IMR-90 (cell line): ENCODE results near the gene IQCC. TPM values are rescaled to one million over a fixed set of nuclear protein-coding genes. Genes with fewer than 3 reads are reported as not detected.

Experiments
- ATAC-seq: fragments of 200-7000 bp; cut with Tn5 transposase; 2 replicates; pipeline ENCODE4 v1.9.1; 2020; ENCODE audit warnings: low read depth, mild to moderate bottlenecking, moderate library complexity
- BruUV-seq: library from RNA; stranded (reverse); fragments of 400-500 nt; replicated peaks from 2 replicates; lab custom pipeline; 2021; lab: Mats Ljungman, UMichigan
- CTCF ChIA-PET: fragments of 300-600 bp; formaldehyde crosslinking; extraction: SDS; loops from one replicate; lab custom pipeline; 2021; ENCODE audit warnings: antibody characterized with exemption; lab: Yijun Ruan, JAX
- POLR2A ChIA-PET: fragments of 300-600 bp; sonication (Branson Sonifier 250); formaldehyde crosslinking; loops from one replicate; lab custom pipeline; 2022; ENCODE audit warnings: antibody characterized with exemption; ENCODE audit not compliant: unreplicated experiment; lab: Charles Lee
- DNase-seq: peaks from one replicate; pipeline ENCODE4 v3.0.0; 2013
- H2AFZ ChIP-seq: replicated peaks from 2 replicates; pipeline ENCODE3; 2013; ENCODE audit warnings: low read length, mild to moderate bottlenecking; ENCODE audit not compliant: poor library complexity
- H2AK5ac ChIP-seq: 2 replicates; pipeline ENCODE4 v1.6.1; 2013; ENCODE audit warnings: low read depth, low read length, inconsistent platforms
- H2AK9ac ChIP-seq: replicated peaks from 2 replicates; pipeline ENCODE3; 2013; ENCODE audit warnings: mild to moderate bottlenecking, low read depth, low read length, moderate library complexity; ENCODE audit not compliant: poor library complexity
- H2BK120ac ChIP-seq: 2 replicates; pipeline ENCODE4 v1.6.1; 2013; ENCODE audit warnings: low read depth, low read length, inconsistent platforms
- H2BK15ac ChIP-seq: 3 replicates; pipeline ENCODE4 v1.6.1; 2013; ENCODE audit warnings: low read depth, low read length, inconsistent platforms
- H2BK20ac ChIP-seq: 2 replicates; pipeline ENCODE4 v1.6.1; 2013; ENCODE audit warnings: low read depth, mild to moderate bottlenecking, inconsistent platforms, low read length, moderate library complexity
- H2BK5ac ChIP-seq: 2 replicates; pipeline ENCODE4 v1.6.1; 2013; ENCODE audit warnings: mild to moderate bottlenecking, low read depth, low read length, inconsistent platforms; ENCODE audit not compliant: poor library complexity, severe bottlenecking
- H3K14ac ChIP-seq: replicated peaks from 2 replicates; pipeline ENCODE4 v1.6.1; 2013; ENCODE audit warnings: low read depth, low read length, inconsistent platforms
- H3K18ac ChIP-seq: 2 replicates; pipeline ENCODE4 v1.6.1; 2013; ENCODE audit warnings: low read depth, low read length, control low read depth
- H3K23ac ChIP-seq: 2 replicates; pipeline ENCODE4 v1.6.1; 2013; ENCODE audit warnings: low read depth, low read length, inconsistent platforms
- H3K27ac ChIP-seq: 2 replicates; pipeline ENCODE4 v1.5.1; 2013; ENCODE audit warnings: mild to moderate bottlenecking, control low read depth, low read length; ENCODE audit not compliant: insufficient read depth
- H3K27me3 ChIP-seq: 2 replicates; pipeline ENCODE4 v1.6.1; 2013; ENCODE audit warnings: low read length; ENCODE audit not compliant: control insufficient read depth, insufficient read depth
- H3K36me3 ChIP-seq: 2 replicates; pipeline ENCODE4 v1.6.1; 2013; ENCODE audit warnings: low read length, mixed read lengths; ENCODE audit not compliant: control insufficient read depth, insufficient read depth
- H3K4ac ChIP-seq: 2 replicates; pipeline ENCODE4 v1.6.1; 2013; ENCODE audit warnings: low read depth, low read length, inconsistent platforms
- H3K4me1 ChIP-seq: 2 replicates; pipeline ENCODE4 v1.6.1; 2013; ENCODE audit warnings: low read length, mixed read lengths; ENCODE audit not compliant: control insufficient read depth, insufficient read depth
- H3K4me2 ChIP-seq: 2 replicates; pipeline ENCODE4 v1.6.1; 2013; ENCODE audit warnings: low read depth, mild to moderate bottlenecking, control low read depth, low read length, moderate library complexity
- H3K4me3 ChIP-seq: 2 replicates; pipeline ENCODE4 v1.5.1; 2013; ENCODE audit warnings: low read depth, mild to moderate bottlenecking, control low read depth, low read length, moderate library complexity; ENCODE audit not compliant: insufficient read depth
- H3K56ac ChIP-seq: 2 replicates; pipeline ENCODE4 v1.6.1; 2013; ENCODE audit warnings: low read length, inconsistent platforms; ENCODE audit not compliant: insufficient read depth; ENCODE audit errors: extremely low read depth
- H3K79me1 ChIP-seq, 2 experiments: 2 replicates each; pipeline ENCODE4 v1.6.1; 2013; ENCODE audit warnings: low read length in 2 of 2, inconsistent platforms in 1 of 2, low read depth in 1 of 2
- H3K9ac ChIP-seq: 2 replicates; pipeline ENCODE4 v1.6.1; 2013; ENCODE audit warnings: low read depth, low read length, control low read depth
- H3K9me1 ChIP-seq: 2 replicates; pipeline ENCODE4 v1.6.1; 2013; ENCODE audit warnings: low read length, inconsistent platforms; ENCODE audit not compliant: insufficient read depth
- H3K9me3 ChIP-seq: 2 replicates; pipeline ENCODE4 v1.6.1; 2013; ENCODE audit warnings: low read length; ENCODE audit not compliant: control insufficient read depth, insufficient read depth
- H4K20me1 ChIP-seq: 2 replicates; pipeline ENCODE4 v1.6.1; 2013; ENCODE audit warnings: low read length, inconsistent platforms; ENCODE audit not compliant: insufficient read depth
- H4K5ac ChIP-seq: 2 replicates; pipeline ENCODE4 v1.6.1; 2013; ENCODE audit warnings: mild to moderate bottlenecking, low read depth, low read length, control low read depth
- H4K8ac ChIP-seq, 2 experiments: 2 replicates each; pipeline ENCODE4 v1.6.1; 2013; ENCODE audit warnings: low read depth in 2 of 2, low read length in 2 of 2, control low read depth in 1 of 2, inconsistent platforms in 1 of 2
- H4K91ac ChIP-seq: 2 replicates; pipeline ENCODE4 v1.6.1; 2013; ENCODE audit warnings: low read depth, low read length, inconsistent platforms; ENCODE audit not compliant: insufficient read depth
- BHLHE40 ChIP-seq: fragments of 150-350 bp; IDR thresholded peaks from 2 replicates; pipeline ENCODE4 v1.6.1; 2016; ENCODE audit warnings: mild to moderate bottlenecking, low read depth, low read length
- ELK1 ChIP-seq: fragments of 150-350 bp; IDR thresholded peaks from 2 replicates; pipeline ENCODE4 v1.6.1; 2016; ENCODE audit warnings: low read depth, mild to moderate bottlenecking, low read length, moderate library complexity, borderline replicate concordance
- FOS ChIP-seq: fragments of 150-350 bp; IDR thresholded peaks from 2 replicates; pipeline ENCODE4 v1.6.1; 2016; ENCODE audit warnings: low read depth, low read length
- MAZ ChIP-seq: IDR thresholded peaks from 2 replicates; pipeline ENCODE4 v1.6.1; 2012; ENCODE audit warnings: low read depth, mild to moderate bottlenecking, low read length, improper control_type of control experiment, moderate library complexity, borderline replicate concordance
- NFE2L2 ChIP-seq: fragments of 150-350 bp; IDR thresholded peaks from 2 replicates; pipeline ENCODE4 v1.6.1; 2016; ENCODE audit warnings: low read depth, mild to moderate bottlenecking, low read length
- POLR2A ChIP-seq: IDR thresholded peaks from 2 replicates; pipeline ENCODE4 v1.6.1; 2012; ENCODE audit warnings: mild to moderate bottlenecking, low read depth, low read length
- RAD21 ChIP-seq: IDR thresholded peaks from 2 replicates; pipeline ENCODE4 v1.6.1; 2012; ENCODE audit warnings: low read length, improper control_type of control experiment
- RCOR1 ChIP-seq: IDR thresholded peaks from 2 replicates; pipeline ENCODE4 v1.6.1; 2012; ENCODE audit warnings: mild to moderate bottlenecking, low read length, improper control_type of control experiment; ENCODE audit not compliant: insufficient replicate concordance
- RFX5 ChIP-seq: IDR thresholded peaks from 2 replicates; pipeline ENCODE4 v1.8.0; 2012; ENCODE audit warnings: low read depth, mild to moderate bottlenecking, low read length, moderate library complexity
- SMC3 ChIP-seq: fragments of 150-350 bp; IDR thresholded peaks from 2 replicates; pipeline ENCODE4 v1.6.1; 2016; ENCODE audit warnings: low read depth, mild to moderate bottlenecking, antibody characterized with exemption, low read length, moderate library complexity
- USF2 ChIP-seq: fragments of 150-350 bp; IDR thresholded peaks from 2 replicates; pipeline ENCODE4 v1.6.1; 2017; ENCODE audit warnings: mild to moderate bottlenecking, antibody characterized with exemption, low read length, low read depth
- WGBS, 2 experiments: methylation state at CpG; one replicate each; pipeline versions ENCODE4 v1.1.5 to v1.1.7; 2013; ENCODE audit warnings: missing lambda C conversion rate in 2 of 2; ENCODE audit not compliant: insufficient read length in 1 of 2; ENCODE audit errors: extremely low coverage in 2 of 2; 5-methylcytosine and 5-hydroxymethylcytosine counted together
- dilution Hi-C: fragments of 300-500 bp; cut with HindIII; formaldehyde crosslinking; loops from one replicate; pipeline ENCODE4 v1.14.3; 2018; ENCODE audit warnings: low sequenced_read_pairs; ENCODE audit not compliant: unreplicated experiment
- in situ Hi-C: fragments of 300-500 bp; cut with MboI; formaldehyde crosslinking; loops from 3 replicates; pipeline ENCODE4 v1.14.3; 2019; ENCODE audit warnings: low sequenced_read_pairs, inconsistent platforms, mixed read lengths
- intact Hi-C: fragments of 100-400 bp; cut with micrococcal nuclease; formaldehyde crosslinking; loops from 2 replicates; pipeline ENCODE4 v1.10.0; 2022
- polyA plus RNA-seq, 3 experiments: library from polyadenylated mRNA; depleted of rRNA; stranded (reverse); fragments of >200 nt; gene quantifications; 2 replicates each; pipeline ENCODE4 v1.2.3, GENCODE V29; 2012; ENCODE audit warnings: low replicate concordance in 1 of 3
- total RNA-seq: library from RNA; depleted of rRNA; stranded (reverse); fragments of >200 nt; gene quantifications from 2 replicates; pipeline ENCODE4 v1.2.3, GENCODE V29; 2012
- TF ChIP-seq, protein P1 (sequence below): conservative IDR thresholded peaks from 2 replicates; pipeline ENCODE4 v1.5.1; 2012; ENCODE audit warnings: mild to moderate bottlenecking, low read depth, low read length, improper control_type of control experiment

The IQCC gene
- total and polyA plus RNA-seq, 2 of the 4 experiments (the other 2 are of a cell fraction) = 1.6 to 2.2 TPM

GRCh38 chr1:32199043-32199716 lies 6.3 kb upstream of the IQCC start:
- H3K23ac ChIP-seq = no peak overlapping the region
- no peak overlapping the region for H3K56ac ChIP-seq
- H3K27me3 ChIP-seq = no peaks in the 10 kb centered on the region
- ChIA-PET CTCF (interaction anchor here (0.9 kb wide), 1 partner anchor 184 kb away, joined by 3 read pairs; no protein-coding TSS in a partner anchor), POLR2A (no interaction called here)
- peaks cover 41% of the 10 kb centered on the region for H3K36me3 ChIP-seq
- H3K27ac ChIP-seq = peak overlapping the region; percentile 78; the same call in 1 of the 2 replicates
- peak overlapping the region; percentile 58 for H2AFZ ChIP-seq
- intact Hi-C loops (no loop called here), in situ Hi-C loops (no loop called here), dilution Hi-C loops (no loop called here)
- peak overlapping the region; percentile 80 for H2BK5ac ChIP-seq
- no peak for DNase-seq
- no peaks in the 10 kb centered on the region for H3K9me3 ChIP-seq
- H3K4me1 ChIP-seq = peaks cover 31% of the 10 kb centered on the region
- H3K14ac ChIP-seq = 0 out of 2 replicates have a peak overlapping the region, but pooled peaks have one; percentile 75
- 0 out of 2 replicates have a peak, but pooled peaks cover 8% of the 10 kb centered on the region for H4K20me1 ChIP-seq
- H3K9me1 ChIP-seq = peaks cover 16% of the 10 kb centered on the region; the same call in 1 of the 2 replicates
- H2BK20ac ChIP-seq = no peak overlapping the region
- no TSS peak for BruUV-seq
- H4K8ac ChIP-seq = no peak overlapping the region
- H3K9ac ChIP-seq = 0 out of 2 replicates have a peak overlapping the region, but pooled peaks have one; percentile 72
- H3K18ac ChIP-seq = no peak overlapping the region
- H3K4me3 ChIP-seq = no peak overlapping the region
- H2AK9ac ChIP-seq = peak overlapping the region; percentile 92
- H4K5ac ChIP-seq = no peak overlapping the region
- peaks cover 5 to 54% of the 10 kb centered on the region in 2 experiments; a peak in 2 of 4 replicates for H3K79me1 ChIP-seq
- H2BK15ac ChIP-seq = no peak overlapping the region
- no peak overlapping the region; the same call in 1 of the 2 replicates for H3K4ac ChIP-seq
- TF ChIP-seq FOS = no peak
- no peak for TF ChIP-seq BHLHE40
- no peak for TF ChIP-seq ELK1
- no peak for TF ChIP-seq POLR2A
- no peak for TF ChIP-seq USF2
- TF ChIP-seq RCOR1 = no peak
- no peak for TF ChIP-seq RFX5
- no peak for TF ChIP-seq NFE2L2
- no peak for TF ChIP-seq RAD21
- TF ChIP-seq MAZ = no peak
- no peak for TF ChIP-seq SMC3
- TF ChIP-seq, protein P1, sequence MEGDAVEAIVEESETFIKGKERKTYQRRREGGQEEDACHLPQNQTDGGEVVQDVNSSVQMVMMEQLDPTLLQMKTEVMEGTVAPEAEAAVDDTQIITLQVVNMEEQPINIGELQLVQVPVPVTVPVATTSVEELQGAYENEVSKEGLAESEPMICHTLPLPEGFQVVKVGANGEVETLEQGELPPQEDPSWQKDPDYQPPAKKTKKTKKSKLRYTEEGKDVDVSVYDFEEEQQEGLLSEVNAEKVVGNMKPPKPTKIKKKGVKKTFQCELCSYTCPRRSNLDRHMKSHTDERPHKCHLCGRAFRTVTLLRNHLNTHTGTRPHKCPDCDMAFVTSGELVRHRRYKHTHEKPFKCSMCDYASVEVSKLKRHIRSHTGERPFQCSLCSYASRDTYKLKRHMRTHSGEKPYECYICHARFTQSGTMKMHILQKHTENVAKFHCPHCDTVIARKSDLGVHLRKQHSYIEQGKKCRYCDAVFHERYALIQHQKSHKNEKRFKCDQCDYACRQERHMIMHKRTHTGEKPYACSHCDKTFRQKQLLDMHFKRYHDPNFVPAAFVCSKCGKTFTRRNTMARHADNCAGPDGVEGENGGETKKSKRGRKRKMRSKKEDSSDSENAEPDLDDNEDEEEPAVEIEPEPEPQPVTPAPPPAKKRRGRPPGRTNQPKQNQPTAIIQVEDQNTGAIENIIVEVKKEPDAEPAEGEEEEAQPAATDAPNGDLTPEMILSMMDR = no peak
- no peak for ATAC-seq
- peak overlapping the region; percentile 36 for H2AK5ac ChIP-seq
- WGBS, 2 experiments = no CpG with 5 or more reads among the region's 4 CpGs
- H4K91ac ChIP-seq = no peak overlapping the region
- peak overlapping the region; percentile 60; the same call in 1 of the 2 replicates for H3K4me2 ChIP-seq
- H2BK120ac ChIP-seq = no peak overlapping the region
